Sigmoid colon (tissue), 4 donors: ENCODE data around the gene TMEM14A.

Experiments
- CTCF ChIP-seq, 4 experiments: fragments of 450-650 bp in 3 of 4; fragments of 200-600 bp in 1 of 4; IDR thresholded peaks; one replicate each; pipeline ENCODE4 v1.5.1; 2016 to 2019; ENCODE audit warnings: antibody characterized with exemption in 4 of 4, mild to moderate bottlenecking in 3 of 4, moderate library complexity in 2 of 4
- POLR2A ChIP-seq, 2 donors: fragments of 450-650 bp; IDR thresholded peaks; one replicate each; pipeline ENCODE4 v1.6.1; 2016; ENCODE audit warnings: antibody characterized with exemption in 2 of 2, mild to moderate bottlenecking in 2 of 2, moderate library complexity in 2 of 2
- POLR2AphosphoS5 ChIP-seq, 4 donors: sonication (generic); formaldehyde crosslinking; IDR thresholded peaks; one replicate each; pipeline ENCODE4 v1.6.1; 2017; ENCODE audit warnings: antibody characterized with exemption in 4 of 4

GRCh38 chr6:52622810-52623209 is 48.1 kb upstream of the TMEM14A start:
- TF ChIP-seq POLR2A (IDR thresholded peaks at IDR 0.05) (no peak), CTCF (IDR thresholded peaks at IDR 0.05) (no peak), POLR2AphosphoS5 (IDR thresholded peaks at IDR 0.05) (no peak)
